ENCODE results near the gene SNRPN.
A peak's percentile ranks its signal among the peaks of the same experiment; 100 is the strongest.

Gene SNRPN

GRCh38 chr15:24944954-24945353 is 9.8 kb upstream of the SNRPN start:
- TF ChIP-seq CTCF (IDR thresholded peaks at IDR 0.05; ENCODE audit: insufficient read depth, low read length, poor library complexity, severe bottlenecking), result no peak
- Histone ChIP-seq H3K27me3 (replicated peaks; ENCODE audit: control insufficient read depth, insufficient read depth, low read length) (no peaks in the 10 kb centered on the region), H3K4me3 (replicated peaks; ENCODE audit: low read depth, low read length) (no peak overlapping the region), H3K36me3 (ENCODE audit: control insufficient read depth, insufficient read depth, low read length) (no peaks in the 10 kb centered on the region)
- no peak for DNase-seq (ENCODE audit: extremely low read depth, insufficient read length)

GRCh38 chr15:24945711-24946110 is 9.1 kb upstream of the SNRPN start:
- H3K36me3 ChIP-seq (ENCODE audit: control insufficient read depth, insufficient read depth, low read length), result no peaks in the 10 kb centered on the region
- TF ChIP-seq CTCF (IDR thresholded peaks at IDR 0.05; ENCODE audit: insufficient read depth, low read length, poor library complexity, severe bottlenecking), result no peak
- no peak for DNase-seq (ENCODE audit: extremely low read depth, insufficient read length)
- no peaks in the 10 kb centered on the region for H3K27me3 ChIP-seq (replicated peaks; ENCODE audit: control insufficient read depth, insufficient read depth, low read length)
- H3K4me3 ChIP-seq (replicated peaks; ENCODE audit: low read depth, low read length), result no peak overlapping the region

- H3K36me3 ChIP-seq (ENCODE audit: control insufficient read depth, insufficient read depth, low read length), result no peaks in the 10 kb centered on the region
- no peak for TF ChIP-seq CTCF (IDR thresholded peaks at IDR 0.05; ENCODE audit: insufficient read depth, low read length, poor library complexity, severe bottlenecking)
- H3K27me3 ChIP-seq (replicated peaks; ENCODE audit: control insufficient read depth, insufficient read depth, low read length), result no peaks in the 10 kb centered on the region
- DNase-seq (ENCODE audit: extremely low read depth, insufficient read length), result no peak
- no peak overlapping the region for H3K4me3 ChIP-seq (replicated peaks; ENCODE audit: low read depth, low read length)
These were observed 6.3 kb upstream of the SNRPN start for GRCh38 chr15:24948495-24948894.

- H3K36me3 ChIP-seq (ENCODE audit: control insufficient read depth, insufficient read depth, low read length), result no peaks in the 10 kb centered on the region
- DNase-seq (ENCODE audit: extremely low read depth, insufficient read length), result peak; percentile 20
- H3K4me3 ChIP-seq (replicated peaks; ENCODE audit: low read depth, low read length), result peak overlapping the region; percentile 84
- no peak for TF ChIP-seq CTCF (IDR thresholded peaks at IDR 0.05; ENCODE audit: insufficient read depth, low read length, poor library complexity, severe bottlenecking)
- H3K27me3 ChIP-seq (replicated peaks; ENCODE audit: control insufficient read depth, insufficient read depth, low read length), result no peaks in the 10 kb centered on the region
These were observed 739 bp downstream of the SNRPN start for GRCh38 chr15:24955531-24955921.

- DNase-seq (ENCODE audit: extremely low read depth, insufficient read length), result peak; percentile 82
- TF ChIP-seq CTCF (IDR thresholded peaks at IDR 0.05; ENCODE audit: insufficient read depth, low read length, poor library complexity, severe bottlenecking), result no peak
- Histone ChIP-seq H3K36me3 (ENCODE audit: control insufficient read depth, insufficient read depth, low read length) (no peaks in the 10 kb centered on the region), H3K4me3 (replicated peaks; ENCODE audit: low read depth, low read length) (peak overlapping the region; percentile 84), H3K27me3 (replicated peaks; ENCODE audit: control insufficient read depth, insufficient read depth, low read length) (no peaks in the 10 kb centered on the region)
These were observed 1.5 kb downstream of the SNRPN start for GRCh38 chr15:24956111-24956838.

GRCh38 chr15:24957691-24958090 is 2.9 kb downstream of the SNRPN start:
- TF ChIP-seq CTCF (IDR thresholded peaks at IDR 0.05; ENCODE audit: insufficient read depth, low read length, poor library complexity, severe bottlenecking), result no peak
- Histone ChIP-seq H3K27me3 (replicated peaks; ENCODE audit: control insufficient read depth, insufficient read depth, low read length) (no peaks in the 10 kb centered on the region), H3K4me3 (replicated peaks; ENCODE audit: low read depth, low read length) (no peak overlapping the region), H3K36me3 (ENCODE audit: control insufficient read depth, insufficient read depth, low read length) (no peaks in the 10 kb centered on the region)
- DNase-seq (ENCODE audit: extremely low read depth, insufficient read length), result no peak
